Measurements from ENCODE around the gene DDX39B.

The DDX39B gene

DNA sequence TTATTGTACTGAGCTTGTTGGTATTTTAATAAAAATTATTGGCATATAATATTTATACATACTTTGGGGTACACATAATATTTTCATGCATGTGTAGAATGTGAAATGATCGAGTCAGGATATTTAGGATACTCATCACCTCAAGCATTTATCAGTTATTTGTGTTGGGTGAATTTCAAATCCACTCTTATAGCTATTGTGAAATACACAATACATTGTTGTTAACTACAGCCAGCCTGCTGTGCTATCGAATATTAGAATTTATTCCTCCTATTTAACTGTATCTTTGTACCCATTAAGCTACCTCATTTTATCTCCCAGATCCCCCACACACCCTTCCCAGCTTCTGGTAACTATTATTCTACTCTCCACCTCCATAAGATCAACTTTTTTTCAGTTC, 58.4 kb downstream of the DDX39B start:
- H3K9me3 ChIP-seq (ENCODE audit: control insufficient read depth, insufficient read depth, low read depth, low read length): no peaks in the 10 kb centered on the region
- no peak overlapping the region for H3K4me3 ChIP-seq (ENCODE audit: low read depth, low read length)
- no peak overlapping the region for H3K27ac ChIP-seq (ENCODE audit: extremely low read depth, low read depth, low read length)
- CTCF ChIA-PET: interaction anchor here (0.7 to 1.5 kb wide), 10 partner anchors 9 to 286 kb away, joined by 3 to 11 read pairs (median 4); partner anchors contain the start of gene MICB
- POLR2A ChIA-PET: interaction anchor here (0.6 kb wide), 1 partner anchor 63 kb away, joined by 5 read pairs; the partner anchor contains the start of gene ATP6V1G2
- no peak for TF ChIP-seq WT1 (tag by site-specific recombination; IDR thresholded peaks at IDR 0.05)
- TF ChIP-seq, protein P1, sequence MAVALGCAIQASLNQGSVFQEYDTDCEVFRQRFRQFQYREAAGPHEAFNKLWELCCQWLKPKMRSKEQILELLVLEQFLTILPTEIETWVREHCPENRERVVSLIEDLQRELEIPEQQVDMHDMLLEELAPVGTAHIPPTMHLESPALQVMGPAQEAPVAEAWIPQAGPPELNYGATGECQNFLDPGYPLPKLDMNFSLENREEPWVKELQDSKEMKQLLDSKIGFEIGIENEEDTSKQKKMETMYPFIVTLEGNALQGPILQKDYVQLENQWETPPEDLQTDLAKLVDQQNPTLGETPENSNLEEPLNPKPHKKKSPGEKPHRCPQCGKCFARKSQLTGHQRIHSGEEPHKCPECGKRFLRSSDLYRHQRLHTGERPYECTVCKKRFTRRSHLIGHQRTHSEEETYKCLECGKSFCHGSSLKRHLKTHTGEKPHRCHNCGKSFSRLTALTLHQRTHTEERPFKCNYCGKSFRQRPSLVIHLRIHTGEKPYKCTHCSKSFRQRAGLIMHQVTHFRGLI (tag by site-specific recombination; IDR thresholded peaks at IDR 0.05): no peak
- TF ChIP-seq ZNF560 (tag by site-specific recombination; IDR thresholded peaks at IDR 0.05; ENCODE audit: borderline replicate concordance): no peak
- TF ChIP-seq ZBTB48 (tag by site-specific recombination; IDR thresholded peaks at IDR 0.05): no peak
- no peak for TF ChIP-seq ZFP3 (tag by site-specific recombination; IDR thresholded peaks at IDR 0.05; ENCODE audit: low read depth)
- no peak for TF ChIP-seq ZNF629 (tag by site-specific recombination; IDR thresholded peaks at IDR 0.05)
- no peak for TF ChIP-seq ZNF837 (tag by site-specific recombination; IDR thresholded peaks at IDR 0.05)
- TF ChIP-seq KLF1 (tag by site-specific recombination; IDR thresholded peaks at IDR 0.05): no peak
- no peak for TF ChIP-seq SCRT2 (tag by site-specific recombination; IDR thresholded peaks at IDR 0.05)
- H3K4me1 ChIP-seq (ENCODE audit: control insufficient read depth, insufficient read depth, low read length): no peaks in the 10 kb centered on the region
- H3K36me3 ChIP-seq (ENCODE audit: control insufficient read depth in 2 of 2, insufficient read depth in 1 of 2, low read length in 2 of 2): no peaks in the 10 kb centered on the region

DNA sequence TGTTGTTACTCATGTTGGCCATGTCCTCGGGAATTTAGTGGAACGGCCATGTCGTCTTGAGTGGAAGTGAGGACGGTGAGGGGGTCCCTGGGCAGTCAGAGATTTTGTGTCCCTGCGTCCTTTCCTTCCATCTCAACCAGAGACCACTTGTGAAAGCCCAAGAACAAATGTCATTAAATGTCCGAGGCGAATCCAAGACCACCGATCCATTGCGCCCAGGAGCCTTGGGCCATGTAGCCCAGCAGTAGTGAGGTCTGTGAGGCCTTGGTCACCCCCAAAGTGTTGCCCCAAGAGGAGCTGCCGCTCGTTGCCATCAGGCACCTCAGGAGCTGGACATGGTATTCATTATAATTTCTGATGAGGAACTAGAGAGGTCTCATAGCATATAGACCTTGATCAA, 61.2 kb downstream of the DDX39B start:
- Histone ChIP-seq H3K27ac (ENCODE audit: extremely low read depth, low read depth, low read length) (no peak overlapping the region), H3K36me3 (ENCODE audit: control insufficient read depth in 2 of 2, insufficient read depth in 1 of 2, low read length in 2 of 2) (no peaks in the 10 kb centered on the region), H3K4me1 (ENCODE audit: control insufficient read depth, insufficient read depth, low read length) (no peaks in the 10 kb centered on the region), H3K9me3 (ENCODE audit: control insufficient read depth, insufficient read depth, low read depth, low read length) (no peaks in the 10 kb centered on the region), H3K4me3 (ENCODE audit: low read depth, low read length) (no peak overlapping the region)
- ChIA-PET CTCF (interaction anchor here (0.5 to 1.7 kb wide), 4 partner anchors 12 to 1043 kb away, joined by 3 to 7 read pairs (median 4); no protein-coding TSS in a partner anchor), POLR2A (interaction anchor here (0.8 kb wide), 1 partner anchor 172 kb away, joined by 3 read pairs; no protein-coding TSS in a partner anchor)
- TF ChIP-seq ZNF571 (tag by site-specific recombination; IDR thresholded peaks at IDR 0.05): no peak
- TF ChIP-seq, protein P2, sequence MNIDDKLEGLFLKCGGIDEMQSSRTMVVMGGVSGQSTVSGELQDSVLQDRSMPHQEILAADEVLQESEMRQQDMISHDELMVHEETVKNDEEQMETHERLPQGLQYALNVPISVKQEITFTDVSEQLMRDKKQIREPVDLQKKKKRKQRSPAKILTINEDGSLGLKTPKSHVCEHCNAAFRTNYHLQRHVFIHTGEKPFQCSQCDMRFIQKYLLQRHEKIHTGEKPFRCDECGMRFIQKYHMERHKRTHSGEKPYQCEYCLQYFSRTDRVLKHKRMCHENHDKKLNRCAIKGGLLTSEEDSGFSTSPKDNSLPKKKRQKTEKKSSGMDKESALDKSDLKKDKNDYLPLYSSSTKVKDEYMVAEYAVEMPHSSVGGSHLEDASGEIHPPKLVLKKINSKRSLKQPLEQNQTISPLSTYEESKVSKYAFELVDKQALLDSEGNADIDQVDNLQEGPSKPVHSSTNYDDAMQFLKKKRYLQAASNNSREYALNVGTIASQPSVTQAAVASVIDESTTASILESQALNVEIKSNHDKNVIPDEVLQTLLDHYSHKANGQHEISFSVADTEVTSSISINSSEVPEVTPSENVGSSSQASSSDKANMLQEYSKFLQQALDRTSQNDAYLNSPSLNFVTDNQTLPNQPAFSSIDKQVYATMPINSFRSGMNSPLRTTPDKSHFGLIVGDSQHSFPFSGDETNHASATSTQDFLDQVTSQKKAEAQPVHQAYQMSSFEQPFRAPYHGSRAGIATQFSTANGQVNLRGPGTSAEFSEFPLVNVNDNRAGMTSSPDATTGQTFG (tag by site-specific recombination; IDR thresholded peaks at IDR 0.05; ENCODE audit: borderline replicate concordance): no peak
- TF ChIP-seq ZNF366 (tag by site-specific recombination; conservative IDR thresholded peaks at IDR 0.05): no peak
